SK-N-SH (cell line): Measurements from ENCODE around the gene SIGLEC1. TPM values are rescaled to one million over a fixed set of nuclear protein-coding genes. Genes with fewer than 3 reads are reported as not detected.

ENCODE experiments used
- CTCF ChIA-PET: fragments of 300-600, 350-600 bp; formaldehyde crosslinking; extraction: SDS; loops from one replicate; lab custom pipeline; 2021; lab: Yijun Ruan, JAX
- POLR2A ChIA-PET: fragments of 350-600 bp; sonication (Branson Sonifier 250); formaldehyde crosslinking; extraction: SDS; loops from one replicate; lab custom pipeline; 2020; ENCODE audit warnings: antibody characterized with exemption, inconsistent platforms; lab: Yijun Ruan, JAX
- DNase-seq: peaks from one replicate; pipeline ENCODE4 v3.0.0; 2012
- H2AFZ ChIP-seq: fragments of 200-600 bp; sonication (generic); 2 replicates; pipeline ENCODE4 v1.8.1; 2016; ENCODE audit warnings: antibody characterized with exemption, mild to moderate bottlenecking, low read depth
- H3F3A ChIP-seq: fragments of 200-600 bp; sonication (generic); replicated peaks from 2 replicates; pipeline ENCODE3; 2016; ENCODE audit warnings: antibody characterized with exemption, mild to moderate bottlenecking; ENCODE audit not compliant: insufficient read depth
- H3K27ac ChIP-seq, 2 experiments: fragments of 200-500 bp in 1 of 2; fragments of 200-600 bp in 1 of 2; sonication (Bioruptor generic) in 1 of 2; sonication (generic), shearing (Covaris generic) in 1 of 2; 2 replicates each; pipeline versions ENCODE4 v1.5.1 to v1.6.1; 2014 to 2016; ENCODE audit warnings: low read depth in 2 of 2, inconsistent platforms in 1 of 2, low read length in 1 of 2, mild to moderate bottlenecking in 1 of 2, mixed read lengths in 1 of 2
- H3K27me3 ChIP-seq: fragments of 200-600 bp; sonication (generic), shearing (Covaris generic); 2 replicates; pipeline ENCODE4 v1.6.1; 2016; ENCODE audit warnings: mixed run types; ENCODE audit not compliant: insufficient read depth
- H3K36me3 ChIP-seq, 2 experiments: fragments of 200-500 bp in 1 of 2; fragments of 200-600 bp in 1 of 2; sonication (Bioruptor generic) in 1 of 2; sonication (generic) in 1 of 2; replicated peaks in 1 of 2; 2 replicates each; pipeline versions ENCODE3 to v1.5.1; 2014 to 2016; ENCODE audit warnings: low read length in 1 of 2, mild to moderate bottlenecking in 1 of 2; ENCODE audit not compliant: insufficient read depth in 2 of 2, control insufficient read depth in 1 of 2
- H3K4me1 ChIP-seq, 2 experiments: fragments of 200-500 bp in 1 of 2; fragments of 200-600 bp in 1 of 2; sonication (Bioruptor generic) in 1 of 2; sonication (generic), shearing (Covaris generic) in 1 of 2; 2 replicates each; pipeline versions ENCODE4 v1.5.1 to v1.6.1; 2014 to 2016; ENCODE audit warnings: low read depth in 1 of 2, low read length in 1 of 2, mixed run types in 1 of 2; ENCODE audit not compliant: insufficient read depth in 2 of 2, control insufficient read depth in 1 of 2
- H3K4me2 ChIP-seq: fragments of 200-600 bp; sonication (generic), shearing (Covaris generic); 2 replicates; pipeline ENCODE4 v1.6.1; 2017; ENCODE audit warnings: mixed run types
- H3K4me3 ChIP-seq, 2 experiments: fragments of 200-500 bp in 1 of 2; fragments of 200-600 bp in 1 of 2; sonication (Bioruptor generic) in 1 of 2; sonication (generic), shearing (Covaris generic) in 1 of 2; 2 replicates each; pipeline versions ENCODE4 v1.5.1 to v1.8.1; 2014 to 2016; ENCODE audit warnings: low read depth in 2 of 2, inconsistent platforms in 1 of 2, low read length in 1 of 2, mild to moderate bottlenecking in 1 of 2, mixed read lengths in 1 of 2, moderate library complexity in 1 of 2
- H3K79me2 ChIP-seq: fragments of 200-600 bp; sonication (generic); 2 replicates; pipeline ENCODE4 v1.8.1; 2017; ENCODE audit warnings: mild to moderate bottlenecking; ENCODE audit not compliant: insufficient read depth
- H3K9ac ChIP-seq: fragments of 200-600 bp; sonication (generic); 2 replicates; pipeline ENCODE4 v1.6.1; 2017; ENCODE audit warnings: mixed run types
- H3K9me2 ChIP-seq: fragments of 200-600 bp; sonication (generic); 2 replicates; pipeline ENCODE4 v1.6.1; 2017; ENCODE audit warnings: mixed run types
- H3K9me3 ChIP-seq: fragments of 200-600 bp; sonication (generic); 2 replicates; pipeline ENCODE4 v1.6.1; 2017; ENCODE audit warnings: mixed run types, mild to moderate bottlenecking, moderate library complexity
- H4K20me1 ChIP-seq: fragments of 200-600 bp; sonication (generic); 2 replicates; pipeline ENCODE4 v1.6.1; 2017; ENCODE audit warnings: mild to moderate bottlenecking, mixed run types; ENCODE audit not compliant: insufficient read depth
- CTCF ChIP-seq: fragments of 200-600 bp; sonication (generic); IDR thresholded peaks from 2 replicates; pipeline ENCODE4 v1.6.1; 2017; ENCODE audit warnings: antibody characterized with exemption, mild to moderate bottlenecking, moderate library complexity
- FOXJ3 ChIP-seq: sonication (generic); formaldehyde crosslinking; IDR thresholded peaks from 2 replicates; pipeline ENCODE4 v1.5.1; 2020; ENCODE audit warnings: mild to moderate bottlenecking, missing genetic modification reagents
- FOXM1 ChIP-seq: IDR thresholded peaks from 2 replicates; pipeline ENCODE4 v1.4.0; 2012; ENCODE audit warnings: low read depth, mild to moderate bottlenecking
- GABPA ChIP-seq: IDR thresholded peaks from 2 replicates; pipeline ENCODE4 v1.4.0; 2012; ENCODE audit warnings: low read depth, mild to moderate bottlenecking
- IRF3 ChIP-seq: fragments of 150-350 bp; IDR thresholded peaks from 2 replicates; pipeline ENCODE4 v1.6.1; 2016; ENCODE audit warnings: mild to moderate bottlenecking, low read depth, low read length
- JUND ChIP-seq: IDR thresholded peaks from 2 replicates; pipeline ENCODE4 v1.4.0; 2012
- NRF1 ChIP-seq: IDR thresholded peaks from 2 replicates; pipeline ENCODE4 v1.6.1; 2012; ENCODE audit warnings: low read depth, mild to moderate bottlenecking, low read length
- PBX3 ChIP-seq: IDR thresholded peaks from 2 replicates; pipeline ENCODE4; 2012
- RAD21 ChIP-seq: IDR thresholded peaks from 2 replicates; pipeline ENCODE4 v1.6.1; 2012; ENCODE audit warnings: mild to moderate bottlenecking, low read length
- RCOR1 ChIP-seq: fragments of 150-350 bp; IDR thresholded peaks from 2 replicates; pipeline ENCODE4 v1.6.1; 2017; ENCODE audit warnings: antibody characterized with exemption, low read length
- SIN3A ChIP-seq: IDR thresholded peaks from 2 replicates; pipeline ENCODE4 v1.6.1; 2012; ENCODE audit warnings: low read depth, mild to moderate bottlenecking, low read length, moderate library complexity, borderline replicate concordance
- SMC3 ChIP-seq: IDR thresholded peaks from 2 replicates; pipeline ENCODE4 v1.6.1; 2012; ENCODE audit warnings: low read depth, low read length, improper control_type of control experiment
- TAF1 ChIP-seq: IDR thresholded peaks from 2 replicates; pipeline ENCODE4 v1.6.1; 2012; ENCODE audit warnings: low read depth, mild to moderate bottlenecking, low read length, moderate library complexity, borderline replicate concordance
- TCF12 ChIP-seq: IDR thresholded peaks from 2 replicates; pipeline ENCODE4 v1.4.0; 2012
- TEAD4 ChIP-seq: IDR thresholded peaks from 2 replicates; pipeline ENCODE4 v1.4.0; 2012; ENCODE audit warnings: mild to moderate bottlenecking, borderline replicate concordance; ENCODE audit not compliant: insufficient read depth
- YY1 ChIP-seq: IDR thresholded peaks from 2 replicates; pipeline ENCODE4 v1.4.0; 2012; ENCODE audit warnings: low read depth, mild to moderate bottlenecking
- WGBS: methylation state at CpG from one replicate; pipeline ENCODE4 v1.1.6; 2017; ENCODE audit warnings: low lambda C conversion rate; 5-methylcytosine and 5-hydroxymethylcytosine counted together
- polyA plus RNA-seq, 3 experiments: library from polyadenylated mRNA; depleted of rRNA; stranded (reverse); fragments of >200 nt; gene quantifications; 2 replicates each; pipeline ENCODE4 v1.2.3, GENCODE V29; 2012

The SIGLEC1 gene
- polyA plus RNA-seq, 1 of the 3 experiments (the other 2 are of a cell fraction), result not detected

GRCh38 chr20:3680701-3681351, 31.6 kb downstream of the SIGLEC1 start:
- DNase-seq, result no peak
- Histone ChIP-seq H3K27ac (peak overlapping the region; percentile 8 to 62; a peak in 1 of 4 replicates), H3K9me3 (no peaks in the 10 kb centered on the region), H3K79me2 (no peaks in the 10 kb centered on the region), H3K9me2 (no peaks in the 10 kb centered on the region), H3K4me2 (peak overlapping the region; percentile 52; the same call in 1 of the 2 replicates), H3K9ac (no peak overlapping the region), H3K27me3 (peaks cover 7% of the 10 kb centered on the region; the same call in 1 of the 2 replicates), H4K20me1 (no peaks in the 10 kb centered on the region), H2AFZ (0 out of 2 replicates have a peak overlapping the region, but pooled peaks have one; percentile 29), H3K4me1 (peaks cover 19 to 24% of the 10 kb centered on the region in 2 experiments; a peak in 2 of 4 replicates), H3K4me3 (peak overlapping the region in 1 of 2 experiments; percentile 33; a peak in 1 of 4 replicates), H3F3A (peaks cover 3% of the 10 kb centered on the region), H3K36me3 (no peaks in the 10 kb centered on the region)
- WGBS, result 80% methylated on average over 8 of the region's 15 CpGs
- TF ChIP-seq FOXJ3 (CRISPR knock-in tag) (no peak), RCOR1 (no peak), TCF12 (no peak), TAF1 (no peak), SMC3 (no peak), IRF3 (no peak), PBX3 (no peak), RAD21 (no peak), JUND (no peak), GABPA (no peak), NRF1 (no peak), CTCF (no peak), TEAD4 (no peak), FOXM1 (no peak), YY1 (no peak), SIN3A (no peak)
- CTCF ChIA-PET, result interaction anchor here (0.8 to 18.7 kb wide), 4 partner anchors 32 to 100 kb away, joined by 3 to 301 read pairs (median 4); partner anchors contain the start of genes SIGLEC1 and SPEF1
- POLR2A ChIA-PET, result no interaction called here
